GM18505 (cell line): ENCODE measurements around the gene KASH5.

Source experiments
- ATAC-seq: cut with Tn5 transposase; IDR thresholded peaks from one replicate; pipeline ENCODE4 v1.9.1; 2021; ENCODE audit not compliant: unreplicated experiment
- POLR2A ChIP-seq: IDR thresholded peaks from 4 replicates; pipeline ENCODE4 v1.6.1; 2011; ENCODE audit warnings: borderline replicate concordance; ENCODE audit not compliant: insufficient read depth, insufficient read length; ENCODE audit errors: extremely low read depth

The KASH5 gene

GRCh38 chr19:49393881-49394280 lies 5.8 kb downstream of the KASH5 start:
- no peak for TF ChIP-seq POLR2A

GRCh38 chr19:49395581-49396407 lies 7.7 kb downstream of the KASH5 start:
- ATAC-seq, result no peak
- TF ChIP-seq POLR2A, result no peak

More at GRCh38 chr19:49393881-49394280, 5.8 kb downstream of the KASH5 start:
- no peak for ATAC-seq

GRCh38 chr19:49396738-49397505 lies 8.9 kb downstream of the KASH5 start:
- no peak for ATAC-seq
- no peak for TF ChIP-seq POLR2A

GRCh38 chr19:49398001-49398615 lies 10.1 kb downstream of the KASH5 start:
- no peak for ATAC-seq
- TF ChIP-seq POLR2A, result no peak

- ATAC-seq, result no peak
- TF ChIP-seq POLR2A, result no peak
Observed at GRCh38 chr19:49398931-49399330, 10.9 kb downstream of the KASH5 start.

- TF ChIP-seq POLR2A, result no peak
- ATAC-seq, result no peak
Observed at GRCh38 chr19:49400029-49400428, 12.0 kb downstream of the KASH5 start.

- ATAC-seq, result no peak
- no peak for TF ChIP-seq POLR2A
Observed at GRCh38 chr19:49403404-49404187, 15.5 kb downstream of the KASH5 start.

GRCh38 chr19:49407079-49407478 lies 19.0 kb downstream of the KASH5 start:
- ATAC-seq, result no peak
- no peak for TF ChIP-seq POLR2A

GRCh38 chr19:49407482-49408015 lies 19.5 kb downstream of the KASH5 start:
- no peak for ATAC-seq
- TF ChIP-seq POLR2A, result no peak

- TF ChIP-seq POLR2A, result no peak
- ATAC-seq, result no peak
Observed at GRCh38 chr19:49408816-49409440, 20.9 kb downstream of the KASH5 start.

- ATAC-seq, result no peak
- no peak for TF ChIP-seq POLR2A
Observed at GRCh38 chr19:49409441-49410029, 21.5 kb downstream of the KASH5 start.
